ENCODE results near the gene DMAC2.
"Not testable (repeated sequence)": the region's sequence is repeated elsewhere in the genome, so short reads cannot be mapped to it uniquely, and the experiment has no call there.

The DMAC2 gene

GRCh38 chr19:41402010-41402409 is 37.7 kb downstream of the DMAC2 start:
- in situ Hi-C loops (cut with MboI; ENCODE audit: low sequenced_read_pairs), result no loop called here

GRCh38 chr19:41401483-41401882 is 38.2 kb downstream of the DMAC2 start:
- in situ Hi-C loops (cut with MboI; ENCODE audit: low sequenced_read_pairs), result no loop called here

GRCh38 chr19:41399525-41399924 is 40.2 kb downstream of the DMAC2 start:
- in situ Hi-C loops (cut with MboI; ENCODE audit: low sequenced_read_pairs), result no loop called here

GRCh38 chr19:41399091-41399490 is 40.6 kb downstream of the DMAC2 start:
- in situ Hi-C loops (cut with MboI; ENCODE audit: low sequenced_read_pairs), result no loop called here

GRCh38 chr19:41398598-41398997 is 41.1 kb downstream of the DMAC2 start:
- in situ Hi-C loops (cut with MboI; ENCODE audit: low sequenced_read_pairs), result no loop called here

GRCh38 chr19:41398050-41398418 is 41.7 kb downstream of the DMAC2 start:
- in situ Hi-C loops (cut with MboI; ENCODE audit: low sequenced_read_pairs), result no loop called here

- in situ Hi-C loops (cut with MboI; ENCODE audit: low sequenced_read_pairs), result no loop called here
Measured at GRCh38 chr19:41397086-41398049, 42.3 kb downstream of the DMAC2 start, which contains the start of the genes BCKDHA and EXOSC5. BCKDHA (plus strand) TSS chr19:41397818; CDS start chr19:41397828, 10 bp downstream. EXOSC5 (minus strand) TSS chr19:41397359; CDS start chr19:41397328, 31 bp downstream.

- in situ Hi-C loops (cut with MboI; ENCODE audit: low sequenced_read_pairs), result no loop called here
Measured at GRCh38 chr19:41395355-41395754, 44.4 kb downstream of the DMAC2 start.

- in situ Hi-C loops (cut with MboI; ENCODE audit: low sequenced_read_pairs), result no loop called here
Measured at GRCh38 chr19:41392775-41393174, 46.9 kb downstream of the DMAC2 start.

- in situ Hi-C loops (cut with MboI; ENCODE audit: low sequenced_read_pairs), result no loop called here
Measured at GRCh38 chr19:41391618-41392017, 48.1 kb downstream of the DMAC2 start.

- in situ Hi-C loops (cut with MboI; ENCODE audit: low sequenced_read_pairs), result no loop called here
Measured at GRCh38 chr19:41386442-41386841, 53.3 kb downstream of the DMAC2 start.

GRCh38 chr19:41384351-41384750 is 55.4 kb downstream of the DMAC2 start:
- in situ Hi-C loops (cut with MboI; ENCODE audit: low sequenced_read_pairs), result no loop called here

- in situ Hi-C loops (cut with MboI; ENCODE audit: low sequenced_read_pairs), result not testable (repeated sequence)
Measured at GRCh38 chr19:41381536-41381935, 58.2 kb downstream of the DMAC2 start.

Data from hTERT RPE-1 (cell line).